GM19438 (cell line): ENCODE data around the gene TMEM87B.
"Not testable (repeated sequence)": the region's sequence is repeated elsewhere in the genome, so short reads cannot be mapped to it uniquely, and the experiment has no call there.

ENCODE experiments used
- ATAC-seq: cut with Tn5 transposase; IDR thresholded peaks from one replicate; pipeline ENCODE4 v1.9.1; 2021; ENCODE audit warnings: low read depth; ENCODE audit not compliant: unreplicated experiment

The TMEM87B gene

DNA sequence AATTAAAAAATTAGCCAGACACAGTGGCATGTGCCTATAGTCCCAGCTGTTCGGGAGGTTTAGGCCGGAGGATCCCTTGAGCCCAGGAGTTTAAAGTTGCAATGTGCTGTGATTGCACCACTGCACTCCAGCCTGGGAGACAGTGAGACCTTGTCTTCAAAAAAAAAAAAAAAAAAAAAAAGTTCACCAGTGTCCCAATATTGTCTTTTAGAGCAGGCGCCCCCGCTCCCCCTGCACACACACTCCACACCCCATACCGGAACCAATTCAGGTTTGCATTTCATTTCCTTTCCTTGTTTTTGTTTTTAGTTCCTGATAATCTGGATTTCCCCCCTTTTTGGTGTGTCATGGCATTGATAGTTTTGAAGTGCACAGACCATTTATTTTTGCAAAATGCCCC, 10.4 kb downstream of the TMEM87B start:
- ATAC-seq, result no peak

DNA sequence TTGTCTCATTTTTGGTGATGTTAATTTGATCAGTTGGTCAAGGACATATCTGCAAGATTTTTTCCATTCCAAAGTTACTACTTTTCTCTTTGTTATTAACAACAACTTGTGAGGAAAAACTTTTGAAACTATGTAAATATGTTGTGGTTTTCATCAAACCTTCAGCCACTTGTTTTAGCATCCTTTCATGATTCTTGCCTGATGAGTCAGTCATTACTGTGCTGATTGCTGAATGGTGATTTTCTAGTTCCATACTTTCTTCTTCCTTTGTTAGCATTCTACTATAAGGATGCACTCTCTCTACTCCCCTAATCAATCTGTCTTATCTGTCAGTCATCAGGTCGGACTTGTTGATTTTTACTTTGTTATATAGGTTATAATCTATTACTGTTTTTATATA, 10.9 kb downstream of the TMEM87B start:
- no peak for ATAC-seq

DNA sequence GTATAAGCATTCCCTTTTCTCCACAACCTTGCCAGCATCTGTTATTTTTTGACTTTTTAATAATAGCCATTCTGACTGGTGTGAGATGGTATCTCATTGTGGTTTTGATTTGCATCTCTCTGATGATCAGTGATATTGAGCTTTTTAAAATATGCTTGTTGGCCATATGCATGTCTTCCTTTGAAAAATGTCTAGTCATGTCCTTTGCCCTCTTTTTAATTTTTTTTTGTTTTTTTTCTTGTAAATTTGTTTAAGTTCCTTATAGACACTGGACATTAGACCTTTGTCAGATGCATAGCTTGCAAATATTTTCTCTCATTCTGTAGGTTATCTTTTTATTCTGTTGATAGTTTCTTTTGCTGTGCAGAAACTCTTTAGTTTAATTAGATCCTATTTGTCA, 14.7 kb downstream of the TMEM87B start:
- ATAC-seq, result not testable (repeated sequence)

DNA sequence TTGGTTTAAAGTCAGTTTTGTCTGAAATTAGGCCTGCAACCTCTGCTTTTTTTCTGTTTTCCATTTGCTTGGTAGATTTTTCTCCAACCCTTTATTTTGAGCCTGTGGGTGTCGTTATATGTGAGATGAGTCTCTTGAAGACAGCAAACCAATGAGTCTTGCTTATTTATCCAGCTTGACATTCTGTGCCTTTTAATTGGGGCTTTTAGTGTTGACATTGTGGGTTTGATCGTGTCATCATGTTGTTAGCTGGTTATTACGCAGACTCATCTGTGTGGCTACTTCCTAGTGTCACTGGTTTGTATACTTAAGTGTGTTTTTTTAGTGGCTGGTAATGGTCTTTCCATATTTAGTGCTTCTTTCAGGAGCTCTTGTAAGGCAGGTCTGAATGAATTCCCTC, 18.8 kb downstream of the TMEM87B start:
- ATAC-seq, result no peak

DNA sequence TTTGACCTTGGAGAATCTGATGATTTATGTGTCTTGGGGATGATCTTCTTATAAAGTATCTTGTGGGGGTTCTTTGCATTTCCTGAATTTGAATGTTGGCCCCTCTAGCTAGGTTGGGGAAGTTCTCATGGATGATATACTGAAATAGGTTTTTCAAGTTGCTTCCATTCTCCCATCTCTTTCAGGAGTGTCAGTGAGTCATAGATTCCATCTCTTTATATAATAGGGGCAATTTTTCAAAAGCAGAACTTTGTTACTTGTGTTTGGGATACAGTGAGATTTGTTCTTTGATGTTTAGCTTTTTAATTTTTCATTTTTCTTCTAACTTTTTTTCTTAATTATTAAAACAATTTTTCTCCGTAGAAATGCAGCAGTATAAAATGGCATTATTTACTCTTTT, 19.4 kb downstream of the TMEM87B start:
- no peak for ATAC-seq

DNA sequence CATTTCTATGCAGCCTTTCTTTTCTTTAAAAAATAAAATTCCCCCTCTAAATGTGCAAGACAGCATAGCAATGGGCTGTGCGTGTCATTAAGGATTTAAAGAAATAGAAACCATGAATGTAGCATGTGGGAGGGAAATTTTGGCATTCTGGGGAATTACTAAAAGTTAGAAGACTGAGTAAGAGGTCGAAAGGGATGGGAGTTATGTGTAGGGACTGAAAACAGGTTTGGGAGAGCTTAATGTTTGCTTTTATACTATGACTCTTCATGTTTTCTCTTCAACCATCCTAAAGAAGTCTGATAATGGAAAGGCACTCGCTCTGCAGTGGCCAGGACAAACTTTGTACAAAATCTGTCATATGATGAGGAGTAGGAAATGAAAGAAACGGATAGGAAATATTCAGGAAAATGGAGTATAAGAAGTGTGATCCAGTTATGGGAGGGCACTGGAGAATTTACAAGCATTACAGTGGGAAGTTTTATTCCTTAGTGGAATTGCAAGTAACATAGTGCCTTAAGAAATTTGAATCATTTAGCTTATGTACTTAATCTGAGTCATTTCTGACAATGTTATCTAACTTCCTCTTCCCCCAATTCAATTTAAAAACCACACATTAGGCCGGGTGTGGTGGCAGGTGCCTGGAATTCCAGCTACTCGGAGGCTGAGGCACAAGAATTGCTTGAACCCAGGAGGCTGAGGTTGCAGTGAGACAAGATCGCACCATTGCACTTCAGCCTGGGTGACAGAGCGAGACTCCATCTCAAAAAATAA, 20.6 kb downstream of the TMEM87B start:
- ATAC-seq, result no peak

DNA sequence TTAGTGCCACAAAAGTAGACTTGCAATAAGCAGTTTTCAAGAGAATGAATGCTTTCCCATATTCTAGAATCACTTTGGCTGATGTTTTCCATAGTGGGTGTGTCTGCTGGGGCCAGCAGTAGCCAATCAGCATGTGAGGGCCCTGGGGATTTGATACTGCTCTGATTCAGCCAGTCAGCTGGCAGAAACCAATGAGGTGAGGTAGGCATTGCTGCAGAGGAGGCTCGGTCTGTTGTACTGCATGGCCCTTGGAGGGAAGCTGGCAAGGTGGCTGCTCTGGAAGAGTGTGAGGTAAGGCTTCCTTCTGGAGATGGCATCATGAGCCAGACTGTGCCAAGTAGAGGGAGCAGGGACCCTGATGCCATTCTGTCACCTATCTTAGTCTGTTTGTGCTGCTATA, 22.7 kb downstream of the TMEM87B start:
- no peak for ATAC-seq

DNA sequence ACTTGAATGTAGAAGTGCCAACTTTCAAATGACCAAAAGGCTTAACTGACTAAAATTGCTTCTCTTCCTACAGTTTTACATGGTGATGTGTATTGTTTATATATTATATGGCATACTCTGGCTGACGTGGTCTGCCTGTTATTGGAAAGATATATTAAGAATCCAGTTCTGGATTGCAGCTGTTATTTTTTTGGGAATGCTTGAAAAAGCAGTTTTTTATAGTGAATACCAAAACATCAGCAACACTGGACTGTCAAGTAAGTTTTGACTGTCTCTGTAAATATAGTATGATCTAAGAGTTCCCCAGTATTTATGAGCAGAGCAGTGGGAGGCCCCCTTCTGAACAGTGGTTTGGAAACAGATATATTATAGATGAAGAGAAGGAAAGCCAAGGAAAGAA, 26.2 kb downstream of the TMEM87B start:
- ATAC-seq, result no peak

DNA sequence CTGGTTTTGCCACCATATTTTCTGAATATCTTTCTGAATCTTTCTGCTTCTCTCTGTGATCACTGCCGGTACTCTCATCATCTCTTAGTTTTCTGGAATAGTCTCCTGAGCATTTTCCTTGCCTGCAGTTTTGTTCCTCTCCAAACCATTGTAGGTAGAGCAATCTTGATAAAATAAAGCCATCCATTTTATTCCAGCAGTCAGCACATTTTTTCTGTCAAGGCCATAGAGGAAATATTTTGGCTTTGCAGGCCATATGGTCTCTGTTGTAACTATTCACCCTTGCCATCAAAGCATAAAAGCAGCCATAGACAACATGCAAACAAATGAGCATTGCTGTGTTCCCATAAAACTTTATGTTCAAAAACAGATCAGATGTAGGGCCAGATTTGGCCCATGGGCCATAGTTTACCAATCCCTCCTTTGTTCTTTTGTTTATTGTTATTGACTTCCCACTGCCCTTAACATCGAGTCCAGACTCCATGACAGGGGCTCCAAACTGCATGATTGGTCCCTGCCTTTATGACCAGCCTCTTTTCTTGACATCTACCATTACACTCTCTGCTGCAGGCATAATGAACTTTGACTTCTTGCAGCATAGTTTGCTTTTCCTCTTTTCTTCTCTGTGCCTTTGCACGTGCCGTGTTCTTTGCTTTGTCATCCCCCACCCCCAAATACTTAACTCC, 29.8 kb downstream of the TMEM87B start:
- no peak for ATAC-seq

DNA sequence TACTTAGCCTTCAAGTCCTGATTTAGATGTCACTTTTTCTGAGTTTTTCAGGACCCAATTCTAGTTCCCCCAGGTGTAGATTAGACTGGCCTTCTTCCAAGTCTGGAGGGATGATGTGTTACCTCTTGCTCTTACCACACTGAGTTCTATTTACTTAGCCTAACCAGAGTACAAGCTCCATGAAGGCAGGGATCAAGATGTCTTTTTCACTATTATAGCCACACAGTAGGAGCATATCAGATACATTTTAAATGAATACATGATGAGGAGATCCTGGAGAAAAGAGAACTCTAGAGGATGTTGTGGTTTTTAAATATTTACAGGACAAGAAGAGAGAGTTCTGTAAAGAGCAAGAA, 30.3 kb downstream of the TMEM87B start:
- ATAC-seq, result no peak

DNA sequence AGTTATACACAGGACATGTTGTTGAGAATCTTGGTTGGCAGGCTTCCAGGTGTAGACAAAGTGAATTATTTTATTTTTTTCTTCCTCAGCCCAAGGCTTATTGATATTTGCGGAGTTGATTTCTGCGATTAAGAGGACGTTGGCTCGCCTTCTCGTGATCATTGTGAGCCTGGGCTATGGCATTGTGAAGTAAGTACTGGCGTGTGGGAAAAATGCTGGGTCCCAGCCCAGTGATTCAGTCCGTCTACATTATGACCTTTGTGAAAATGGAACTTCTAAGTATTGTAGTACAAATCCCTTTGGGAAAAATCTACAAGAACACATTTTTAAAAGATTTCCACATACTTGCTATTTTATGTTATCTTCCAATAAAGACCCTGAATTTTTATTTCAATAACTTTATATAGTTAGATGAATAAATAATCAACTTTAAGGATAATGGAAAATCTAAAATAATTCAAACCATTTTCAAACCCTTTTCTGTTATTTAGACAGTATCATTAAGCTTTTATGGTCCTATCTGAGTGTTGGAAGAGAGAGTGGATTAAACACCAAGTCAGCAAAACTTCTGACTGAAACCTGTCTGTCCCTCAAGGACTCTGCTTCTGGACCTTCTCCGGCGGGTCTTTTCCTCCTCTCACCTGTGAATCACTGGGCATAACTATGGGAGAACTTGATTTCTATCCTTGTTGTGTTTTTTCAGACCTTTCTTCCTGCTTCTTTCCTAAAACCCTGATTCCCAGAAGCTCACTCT, 31.0 kb downstream of the TMEM87B start:
- no peak for ATAC-seq

DNA sequence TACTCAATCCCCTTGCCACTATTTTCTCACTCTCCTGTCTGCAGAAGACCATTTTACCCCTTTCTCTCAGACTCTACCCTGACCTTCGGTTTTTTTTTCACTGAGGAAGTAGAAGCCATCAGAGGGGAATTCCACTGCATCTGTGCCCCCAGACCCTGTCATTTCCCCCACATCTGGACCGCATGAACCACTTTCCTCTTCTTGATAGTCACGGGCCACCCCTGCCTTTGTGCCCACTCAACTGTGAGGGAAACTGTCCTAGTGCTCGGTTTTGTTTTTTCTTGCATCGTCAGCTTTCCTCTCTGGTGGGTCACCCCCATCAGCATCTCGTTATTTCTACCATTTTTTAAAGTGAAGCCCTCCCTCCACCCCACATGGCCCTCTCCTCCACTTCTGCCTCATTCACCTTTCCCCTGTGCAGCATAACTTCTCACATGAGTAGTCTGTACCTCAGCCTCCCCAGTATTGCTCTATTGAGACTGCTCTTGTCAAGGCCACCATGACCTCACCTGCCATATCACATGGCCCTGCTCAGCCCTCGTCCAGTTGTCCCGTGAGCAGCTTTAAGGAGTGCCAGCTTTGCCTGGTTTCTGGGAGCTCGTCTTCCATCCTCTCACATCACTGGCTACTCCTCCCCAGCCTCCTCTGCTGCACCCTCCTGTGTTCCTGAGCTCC, 32.4 kb downstream of the TMEM87B start:
- ATAC-seq, result no peak

DNA sequence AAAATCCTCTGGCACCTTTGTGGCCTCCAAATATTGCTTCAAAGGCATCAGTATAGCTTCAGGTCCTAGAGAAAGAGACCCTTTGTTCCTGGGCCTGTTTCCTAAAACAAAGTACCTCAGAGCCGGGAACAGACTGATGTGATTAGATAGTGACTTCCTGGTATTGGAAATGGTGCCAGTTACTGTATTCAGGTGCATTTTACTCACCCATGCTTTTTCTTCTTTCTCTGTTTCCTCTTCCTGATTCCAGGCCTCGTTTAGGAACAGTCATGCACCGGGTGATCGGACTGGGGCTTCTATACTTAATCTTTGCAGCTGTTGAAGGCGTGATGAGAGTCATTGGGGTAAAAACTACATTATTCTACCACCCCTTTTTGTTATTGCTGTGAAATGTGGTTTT, 34.3 kb downstream of the TMEM87B start:
- no peak for ATAC-seq

DNA sequence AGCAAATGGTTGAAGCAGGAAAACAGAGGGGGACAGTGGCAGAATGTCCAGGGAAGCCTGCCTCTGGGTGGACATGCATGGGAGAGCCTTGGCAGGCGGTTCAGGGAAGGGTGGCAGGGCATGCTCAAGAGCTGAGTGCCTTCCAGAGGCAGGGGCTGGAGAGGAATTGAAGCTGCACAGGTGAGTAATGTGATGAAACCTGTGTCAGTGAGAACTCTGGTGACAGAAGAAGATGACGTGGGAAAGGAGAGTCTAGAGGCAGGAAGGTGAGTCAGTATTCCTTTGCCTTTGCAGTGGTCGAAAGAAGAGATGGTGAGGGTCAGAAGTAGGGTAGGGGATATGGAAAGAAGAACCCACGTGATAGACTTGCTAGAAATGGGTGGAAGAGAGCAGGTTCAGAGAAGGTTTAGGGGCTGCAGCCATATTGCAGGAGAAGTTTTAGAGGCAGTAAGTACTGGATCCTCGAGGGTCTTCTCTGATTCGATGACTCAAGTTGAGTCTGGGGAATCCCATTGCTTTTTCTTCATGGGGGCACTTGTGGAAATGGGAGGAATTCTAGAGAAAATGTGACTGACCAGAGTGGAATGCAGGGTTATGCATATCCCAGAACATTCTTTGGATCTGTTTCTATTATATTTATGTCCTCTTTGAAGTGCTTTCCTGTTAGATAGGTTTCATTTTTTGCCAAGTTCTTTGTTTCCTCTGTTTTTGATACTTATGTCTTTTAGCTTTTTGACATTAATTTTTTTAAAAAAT, 37.4 kb downstream of the TMEM87B start:
- no peak for ATAC-seq

DNA sequence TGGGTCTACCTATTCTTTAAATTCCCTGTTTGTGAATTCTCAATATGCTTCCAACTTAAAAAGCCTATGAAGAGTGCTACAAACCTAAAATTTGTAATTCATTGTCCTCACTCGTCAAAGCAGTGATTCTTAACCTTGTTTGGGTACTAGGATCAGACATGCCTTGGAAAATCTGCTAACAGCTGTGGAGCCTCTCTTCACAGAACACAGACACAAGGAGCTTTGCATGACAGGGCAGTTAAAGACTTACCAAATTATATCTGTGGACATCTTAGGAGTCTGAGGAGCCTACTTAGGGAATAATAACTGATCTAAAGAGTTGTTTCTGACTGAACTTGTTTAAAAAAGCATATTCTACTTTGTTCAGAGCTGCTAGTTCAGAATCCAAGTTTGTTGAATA, 38.1 kb downstream of the TMEM87B start:
- no peak for ATAC-seq

DNA sequence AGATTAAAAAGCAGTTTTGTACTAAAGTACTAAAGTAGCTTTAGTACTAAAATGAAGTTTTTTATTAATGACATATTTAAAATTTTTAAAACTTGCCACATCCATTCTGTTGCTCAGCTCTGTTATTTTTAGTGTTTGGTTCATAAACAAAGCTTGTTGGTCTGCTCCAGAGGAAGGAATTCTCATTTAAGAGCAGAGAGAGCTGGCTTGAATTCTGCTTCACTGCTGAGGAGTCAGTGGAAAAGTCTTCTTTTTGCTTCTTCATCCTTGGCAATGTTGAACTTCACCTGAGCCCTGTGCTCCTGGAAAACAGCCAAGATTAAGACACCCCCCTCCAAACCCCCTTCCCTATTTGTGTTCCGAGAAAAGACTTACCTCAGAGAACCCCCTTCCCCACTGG, 40.6 kb downstream of the TMEM87B start:
- no peak for ATAC-seq

DNA sequence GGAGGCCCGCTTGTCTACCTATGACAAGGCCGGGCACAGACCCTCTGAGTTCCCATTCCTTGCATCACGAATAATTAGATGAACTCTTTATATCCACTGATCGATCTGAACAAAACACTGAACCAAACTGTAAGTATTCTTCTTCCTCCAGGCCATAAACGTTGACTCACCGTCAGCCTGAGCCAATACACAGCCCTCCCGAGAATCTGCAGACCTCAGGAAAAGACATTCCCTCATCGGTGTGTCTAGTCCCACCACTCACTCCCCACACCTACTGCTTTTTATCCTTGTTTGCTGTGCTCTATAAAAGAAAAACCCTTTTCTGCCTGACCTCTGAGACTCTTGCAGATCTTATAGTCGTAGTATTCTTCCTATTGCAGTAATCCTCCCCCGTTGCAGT, 41.0 kb downstream of the TMEM87B start:
- no peak for ATAC-seq

DNA sequence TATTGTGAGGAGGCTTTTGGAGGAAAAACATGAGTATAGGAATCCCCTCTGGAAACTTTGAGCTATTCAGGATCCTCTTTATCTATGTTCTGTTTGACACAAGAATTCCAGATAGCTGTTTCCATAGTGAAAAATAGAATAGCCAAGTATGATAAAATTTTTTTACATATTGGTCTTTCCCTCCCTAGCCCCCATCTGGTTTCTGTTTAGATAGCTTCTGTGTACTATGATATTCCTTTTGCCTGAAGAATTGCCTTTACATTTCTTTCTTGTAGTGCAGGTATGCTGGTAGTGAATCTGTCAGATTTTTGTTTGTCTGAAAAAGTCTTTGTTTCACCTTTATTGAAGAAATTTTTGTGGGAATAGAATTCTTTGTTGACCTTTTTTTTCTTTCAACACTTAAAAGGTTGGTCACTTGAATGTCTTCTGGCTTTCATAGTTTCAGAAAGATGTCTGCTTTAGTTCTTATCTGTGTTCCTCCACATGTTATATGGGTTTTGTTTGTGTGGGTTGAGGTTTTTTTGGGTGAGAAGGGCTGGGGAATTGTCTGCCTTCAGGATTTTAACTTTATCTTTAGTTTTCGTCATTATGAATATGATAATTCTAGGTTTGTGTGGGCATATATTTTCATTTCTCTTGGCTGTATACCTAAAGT, 53.2 kb downstream of the TMEM87B start:
- ATAC-seq, result no peak

DNA sequence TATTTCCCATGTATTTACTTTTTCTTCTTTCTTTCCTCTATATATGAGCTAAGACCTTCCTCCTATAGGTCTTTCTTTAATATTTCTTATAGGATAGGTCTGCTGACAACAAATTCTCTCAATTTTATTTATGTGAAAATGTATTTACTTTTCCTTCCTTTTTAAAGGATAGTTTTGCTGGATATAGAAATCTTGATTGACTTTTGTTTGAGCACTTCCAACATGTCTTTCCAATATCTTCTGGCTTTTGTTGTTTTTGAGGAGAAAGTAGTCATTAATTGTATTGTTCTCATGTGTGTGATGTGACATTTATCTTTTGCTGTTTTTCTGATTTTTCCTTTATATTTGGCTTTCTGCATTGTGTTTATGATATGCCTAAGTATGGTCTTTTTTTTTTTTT, 54.2 kb downstream of the TMEM87B start:
- ATAC-seq, result no peak

DNA sequence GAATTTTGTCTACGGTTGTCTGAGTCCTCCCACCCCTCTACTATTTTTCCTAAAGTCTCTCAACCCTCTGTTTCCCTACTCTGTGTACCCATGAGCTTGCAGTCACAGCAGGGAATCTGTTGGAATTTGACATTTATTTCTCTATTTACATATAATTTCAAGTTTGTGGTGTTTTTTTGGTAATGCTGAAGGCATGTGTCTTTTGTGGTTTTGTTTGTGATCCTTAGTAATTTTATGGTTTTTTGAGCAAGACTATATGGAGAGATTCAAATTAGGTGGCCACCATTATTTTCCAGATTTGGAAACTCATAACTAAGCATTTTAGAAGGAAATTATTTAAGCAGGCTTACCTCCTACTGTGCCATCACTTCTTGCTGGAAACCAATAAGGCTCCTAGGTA, 55.9 kb downstream of the TMEM87B start:
- no peak for ATAC-seq
